ENCODE results near the gene WIPI1. TPM values are rescaled to one million over a fixed set of nuclear protein-coding genes. Genes with fewer than 3 reads are reported as not detected.

The WIPI1 gene
- total RNA-seq, 1 donor: 190 TPM

- Histone ChIP-seq H3K4me1 (ENCODE audit: insufficient read depth, low read length) (peaks cover 13% of the 10 kb centered on the region), H2AFZ (ENCODE audit: low read length) (no peak overlapping the region), H3K79me2 (ENCODE audit: insufficient read depth, low read length) (peaks cover 60% of the 10 kb centered on the region), H4K20me1 (ENCODE audit: insufficient read depth, low read length) (peaks cover 21% of the 10 kb centered on the region), H3K27me3 (ENCODE audit: insufficient read depth, low read length) (no peaks in the 10 kb centered on the region), H3K27ac (ENCODE audit: low read depth, low read length) (no peak overlapping the region), H3K36me3 (ENCODE audit: insufficient read depth, low read length) (peaks cover 73% of the 10 kb centered on the region), H3K4me2 (ENCODE audit: insufficient read depth, low read length) (no peak overlapping the region), H3K9me3 (ENCODE audit: low read depth, low read length) (no peaks in the 10 kb centered on the region), H3K4me3 (ENCODE audit: insufficient read depth, low read length) (no peak overlapping the region)
- no peak for DNase-seq (ENCODE audit: insufficient read length, low spot score, missing footprints)
- no peak for TF ChIP-seq CTCF (IDR thresholded peaks at IDR 0.05; ENCODE audit: extremely low read depth, low read depth, low read length)
Observed at GRCh38 chr17:68450391-68450790, 6.9 kb downstream of the WIPI1 start.

DNA sequence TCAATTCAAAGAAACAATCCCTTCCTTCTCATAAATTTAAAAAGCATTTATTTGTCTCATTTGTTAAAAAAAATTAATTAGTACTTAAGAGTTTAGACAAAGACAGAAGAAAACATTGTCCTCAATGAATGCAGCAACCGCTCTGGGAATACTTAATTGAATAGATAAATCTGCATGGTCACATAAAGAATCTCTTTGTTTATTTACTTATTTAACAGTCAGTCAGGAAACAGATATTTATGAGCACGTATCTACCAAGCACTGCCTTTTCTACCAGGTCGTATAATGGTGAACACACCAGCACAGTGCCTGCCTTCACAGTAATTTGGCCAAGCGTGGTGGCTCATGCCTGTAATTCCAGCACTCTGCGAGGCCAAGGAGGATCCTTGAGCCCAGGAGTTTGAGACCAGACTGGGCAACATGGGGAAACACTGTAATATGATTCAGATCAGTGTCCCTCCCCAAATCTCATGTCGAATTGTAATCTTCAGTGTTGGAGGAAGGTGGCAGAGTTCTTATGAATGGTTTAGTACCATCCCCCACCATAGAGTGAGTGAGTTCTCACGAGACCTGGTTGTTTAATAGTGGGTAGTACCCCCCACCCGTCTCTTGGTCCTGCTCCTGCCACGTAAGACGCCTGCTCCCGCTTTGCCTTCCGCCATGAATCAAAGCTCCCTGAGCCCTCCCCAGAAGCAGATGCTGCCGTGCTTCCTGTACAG lies 8.1 kb downstream of the WIPI1 start:
- no peak for TF ChIP-seq CTCF (IDR thresholded peaks at IDR 0.05; ENCODE audit: extremely low read depth, low read depth, low read length)
- peaks cover 81% of the 10 kb centered on the region for H3K36me3 ChIP-seq (ENCODE audit: insufficient read depth, low read length)

DNA sequence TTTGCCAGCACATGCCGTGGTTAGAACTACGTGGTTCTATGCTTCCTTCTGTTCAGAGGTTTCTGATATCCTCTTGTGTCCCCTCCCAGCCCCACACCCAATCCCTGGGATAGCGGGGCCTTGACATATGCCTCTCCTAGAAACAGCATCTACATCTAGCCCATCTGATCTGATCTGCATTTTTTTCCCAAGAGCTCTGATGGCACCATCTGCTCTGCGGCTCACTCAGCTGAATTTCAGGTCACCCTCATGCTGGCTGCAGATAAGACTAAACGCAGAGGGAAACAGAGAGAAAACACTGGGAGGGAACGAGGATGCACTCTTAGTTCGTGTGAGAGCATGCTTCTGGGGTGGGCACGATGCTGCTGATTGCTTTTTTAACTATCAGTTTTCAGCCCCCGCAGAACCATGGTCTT lies 10.7 kb downstream of the WIPI1 start:
- peaks cover 23% of the 10 kb centered on the region for H3K79me2 ChIP-seq (ENCODE audit: insufficient read depth, low read length)
- no peak overlapping the region for H3K4me2 ChIP-seq (ENCODE audit: insufficient read depth, low read length)
- H3K36me3 ChIP-seq (ENCODE audit: insufficient read depth, low read length): peaks cover 88% of the 10 kb centered on the region
- no peaks in the 10 kb centered on the region for H3K27me3 ChIP-seq (ENCODE audit: insufficient read depth, low read length)
- no peak for DNase-seq (ENCODE audit: insufficient read length, low spot score, missing footprints)
- TF ChIP-seq CTCF (IDR thresholded peaks at IDR 0.05; ENCODE audit: extremely low read depth, low read depth, low read length): no peak
- H3K4me1 ChIP-seq (ENCODE audit: insufficient read depth, low read length): no peaks in the 10 kb centered on the region
- no peak overlapping the region for H2AFZ ChIP-seq (ENCODE audit: low read length)
- H4K20me1 ChIP-seq (ENCODE audit: insufficient read depth, low read length): peaks cover 11% of the 10 kb centered on the region
- no peak overlapping the region for H3K27ac ChIP-seq (ENCODE audit: low read depth, low read length)
- H3K9me3 ChIP-seq (ENCODE audit: low read depth, low read length): no peaks in the 10 kb centered on the region
- H3K4me3 ChIP-seq (ENCODE audit: insufficient read depth, low read length): no peak overlapping the region

More for the DNA sequence above, 8.1 kb downstream of the WIPI1 start:
- Histone ChIP-seq H3K4me2 (ENCODE audit: insufficient read depth, low read length) (no peak overlapping the region), H3K9me3 (ENCODE audit: low read depth, low read length) (no peaks in the 10 kb centered on the region), H3K4me1 (ENCODE audit: insufficient read depth, low read length) (peaks cover 2% of the 10 kb centered on the region), H4K20me1 (ENCODE audit: insufficient read depth, low read length) (peaks cover 16% of the 10 kb centered on the region), H3K27ac (ENCODE audit: low read depth, low read length) (no peak overlapping the region), H3K4me3 (ENCODE audit: insufficient read depth, low read length) (no peak overlapping the region), H3K79me2 (ENCODE audit: insufficient read depth, low read length) (peaks cover 48% of the 10 kb centered on the region), H3K27me3 (ENCODE audit: insufficient read depth, low read length) (no peaks in the 10 kb centered on the region), H2AFZ (ENCODE audit: low read length) (no peak overlapping the region)
- no peak for DNase-seq (ENCODE audit: insufficient read length, low spot score, missing footprints)

DNA sequence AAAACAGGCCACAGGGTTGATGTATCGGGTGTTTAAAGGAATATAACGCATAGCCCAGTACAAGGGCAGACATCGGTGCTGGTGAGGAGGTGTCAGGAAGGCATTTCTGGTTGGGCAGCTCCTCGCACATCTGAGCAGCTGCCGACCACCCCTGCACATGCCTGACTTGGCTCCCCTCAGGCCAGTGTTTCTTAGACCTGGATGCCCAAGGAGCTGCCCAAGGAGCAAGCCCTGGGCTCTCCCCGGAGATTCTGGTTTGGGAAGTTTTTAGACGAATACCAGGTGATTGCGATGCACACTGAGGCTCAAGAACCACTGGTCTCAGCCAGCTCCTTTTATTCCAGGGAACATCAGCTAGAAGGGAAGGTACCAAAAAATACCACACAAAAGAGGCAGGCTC lies 11.6 kb downstream of the WIPI1 start:
- H3K27me3 ChIP-seq (ENCODE audit: insufficient read depth, low read length): no peaks in the 10 kb centered on the region
- H4K20me1 ChIP-seq (ENCODE audit: insufficient read depth, low read length): peaks cover 7% of the 10 kb centered on the region
- H3K27ac ChIP-seq (ENCODE audit: low read depth, low read length): no peak overlapping the region
- no peak for TF ChIP-seq CTCF (IDR thresholded peaks at IDR 0.05; ENCODE audit: extremely low read depth, low read depth, low read length)
- H3K4me2 ChIP-seq (ENCODE audit: insufficient read depth, low read length): no peak overlapping the region
- no peak overlapping the region for H2AFZ ChIP-seq (ENCODE audit: low read length)
- peaks cover 91% of the 10 kb centered on the region for H3K36me3 ChIP-seq (ENCODE audit: insufficient read depth, low read length)
- no peaks in the 10 kb centered on the region for H3K4me1 ChIP-seq (ENCODE audit: insufficient read depth, low read length)
- no peaks in the 10 kb centered on the region for H3K9me3 ChIP-seq (ENCODE audit: low read depth, low read length)
- H3K4me3 ChIP-seq (ENCODE audit: insufficient read depth, low read length): no peak overlapping the region
- DNase-seq (ENCODE audit: insufficient read length, low spot score, missing footprints): no peak
- peaks cover 16% of the 10 kb centered on the region for H3K79me2 ChIP-seq (ENCODE audit: insufficient read depth, low read length)
